HUES64 (cell line): ENCODE results near the gene GALNT9.

ENCODE experiments used
- H3K27ac ChIP-seq: 2 replicates; pipeline ENCODE4 v1.7.0; 2013; ENCODE audit warnings: low read depth, low read length, inconsistent platforms
- H3K27me3 ChIP-seq: 2 replicates; pipeline ENCODE4 v1.6.1; 2013; ENCODE audit warnings: mild to moderate bottlenecking, low read length; ENCODE audit not compliant: insufficient read depth
- H3K36me3 ChIP-seq: 2 replicates; pipeline ENCODE4 v1.6.1; 2013; ENCODE audit warnings: mild to moderate bottlenecking, low read length; ENCODE audit not compliant: insufficient read depth
- H3K4me1 ChIP-seq: 2 replicates; pipeline ENCODE4 v1.6.1; 2013; ENCODE audit warnings: mild to moderate bottlenecking, low read length, moderate library complexity; ENCODE audit not compliant: insufficient read depth
- H3K4me3 ChIP-seq: 2 replicates; pipeline ENCODE4 v1.5.1; 2013; ENCODE audit warnings: mild to moderate bottlenecking, low read length, moderate library complexity
- H3K9ac ChIP-seq: 2 replicates; pipeline ENCODE4 v1.6.1; 2013; ENCODE audit warnings: mild to moderate bottlenecking, low read depth, low read length
- H3K9me3 ChIP-seq: 2 replicates; pipeline ENCODE4 v1.6.1; 2013; ENCODE audit warnings: low read depth, low read length; ENCODE audit not compliant: insufficient read depth
- WGBS: fragments of 150-250, 120-280 bp; methylation state at CpG from one replicate; pipeline ENCODE4 v1.1.7; 2013; ENCODE audit warnings: missing lambda C conversion rate; 5-methylcytosine and 5-hydroxymethylcytosine counted together

Gene GALNT9

DNA sequence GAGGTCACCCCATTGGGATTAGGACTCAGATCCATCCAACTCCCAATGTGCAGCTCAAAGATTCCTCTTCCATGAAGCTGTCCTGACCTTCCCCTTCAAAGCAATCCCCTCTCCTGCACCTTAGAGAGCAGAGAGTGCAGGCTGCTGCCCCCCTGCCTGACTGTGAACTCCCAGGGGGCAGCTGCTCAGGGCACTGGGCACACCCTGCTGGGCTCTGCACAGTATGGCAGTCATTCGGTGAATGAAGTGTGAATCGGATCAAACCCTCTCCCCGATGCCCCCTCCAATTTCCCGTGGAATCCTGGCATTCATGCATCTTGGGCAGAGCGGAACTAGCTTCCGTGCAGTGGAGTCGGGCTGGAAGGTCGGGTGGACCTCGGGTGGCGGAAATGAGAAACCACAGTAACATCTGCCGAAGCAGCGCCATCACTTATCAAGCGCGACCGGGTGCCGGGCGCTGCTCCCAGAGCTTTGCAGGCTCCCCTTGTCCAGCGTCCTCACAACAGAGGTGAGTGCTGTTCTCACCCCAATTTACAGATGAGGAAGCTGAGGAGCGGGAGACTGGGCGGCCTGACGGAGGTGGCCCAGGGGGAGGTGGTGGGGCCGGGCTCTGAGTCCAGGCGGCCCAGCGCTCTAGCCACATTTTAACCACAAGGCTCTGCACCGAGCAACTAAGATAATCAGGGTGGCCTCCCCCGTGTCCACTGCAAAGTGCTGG, 14.7 kb downstream of the GALNT9 start:
- no peaks in the 10 kb centered on the region for H3K36me3 ChIP-seq
- no peaks in the 10 kb centered on the region; the same call in 1 of the 2 replicates for H3K27me3 ChIP-seq
- peaks cover 59% of the 10 kb centered on the region for H3K9me3 ChIP-seq
- H3K4me3 ChIP-seq: no peak overlapping the region
- no peak overlapping the region for H3K9ac ChIP-seq
- no peak overlapping the region for H3K27ac ChIP-seq
- 93% methylated on average over 26 of the region's 26 CpGs for WGBS
- H3K4me1 ChIP-seq: no peaks in the 10 kb centered on the region

DNA sequence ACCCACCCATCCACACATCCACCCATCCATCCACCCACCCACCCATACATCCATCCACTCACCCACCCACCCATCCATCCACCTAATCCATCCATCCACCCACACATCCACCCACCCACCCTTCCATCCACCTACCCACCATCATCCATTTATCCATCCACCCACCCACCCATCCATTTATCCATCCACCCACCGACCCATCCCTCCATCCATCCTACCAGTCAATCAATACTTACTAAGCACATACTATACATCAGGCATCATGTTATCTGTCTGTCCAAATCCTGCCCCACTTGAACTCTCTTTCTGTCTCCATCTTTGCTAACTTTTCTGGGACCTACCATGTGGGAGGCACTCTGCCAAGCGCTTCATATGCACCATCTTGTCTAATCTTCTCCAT, 15.4 kb downstream of the GALNT9 start:
- 89% methylated on average over 2 of the region's 2 CpGs for WGBS
- no peak overlapping the region for H3K27ac ChIP-seq
- no peaks in the 10 kb centered on the region for H3K36me3 ChIP-seq
- no peaks in the 10 kb centered on the region for H3K4me1 ChIP-seq
- H3K27me3 ChIP-seq: no peaks in the 10 kb centered on the region; the same call in 1 of the 2 replicates
- no peak overlapping the region for H3K4me3 ChIP-seq
- H3K9ac ChIP-seq: no peak overlapping the region
- H3K9me3 ChIP-seq: peaks cover 52% of the 10 kb centered on the region

DNA sequence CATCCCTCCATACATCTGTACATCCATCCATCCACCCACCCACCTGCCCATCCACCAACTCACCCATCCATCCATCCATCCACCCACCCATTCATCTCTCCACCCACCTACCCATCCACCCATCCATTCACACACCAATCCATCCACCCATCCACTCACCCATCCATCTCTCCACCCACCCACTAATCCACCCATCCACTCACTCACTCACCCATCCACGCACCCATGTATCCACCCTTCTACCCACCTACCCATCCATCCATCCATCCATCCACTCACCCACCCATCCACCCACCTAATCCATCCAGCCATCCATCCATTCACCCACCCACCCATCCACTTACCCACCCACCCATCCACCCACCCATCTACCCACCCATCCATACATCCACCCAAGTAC, 16.2 kb downstream of the GALNT9 start:
- Histone ChIP-seq H3K4me3 (no peak overlapping the region), H3K36me3 (no peaks in the 10 kb centered on the region), H3K27ac (no peak overlapping the region), H3K9me3 (peaks cover 45% of the 10 kb centered on the region), H3K4me1 (no peaks in the 10 kb centered on the region), H3K27me3 (no peaks in the 10 kb centered on the region; the same call in 1 of the 2 replicates), H3K9ac (no peak overlapping the region)
- WGBS: 83% methylated on average over 1 of the region's 1 CpG

DNA sequence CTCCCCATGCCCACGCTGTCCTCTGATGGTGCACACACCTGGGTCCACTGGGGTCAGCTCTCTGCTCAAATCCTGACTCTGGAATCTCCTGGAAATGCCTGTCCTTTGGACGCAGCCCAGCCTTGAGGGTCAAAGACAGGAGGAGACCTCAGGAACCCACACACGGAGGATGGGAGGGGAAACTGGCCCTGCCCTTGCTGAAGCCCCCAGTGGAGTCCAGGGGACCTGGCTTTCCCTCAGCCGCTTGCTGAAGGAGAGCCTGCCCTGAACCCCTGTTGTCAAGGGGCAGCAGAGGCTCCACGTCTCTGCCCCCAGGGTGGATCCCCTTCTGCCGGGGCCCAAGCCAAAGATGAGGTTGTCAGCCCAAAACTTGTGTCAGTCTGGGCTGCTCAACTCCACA, 16.9 kb downstream of the GALNT9 start:
- H3K4me3 ChIP-seq: no peak overlapping the region

DNA sequence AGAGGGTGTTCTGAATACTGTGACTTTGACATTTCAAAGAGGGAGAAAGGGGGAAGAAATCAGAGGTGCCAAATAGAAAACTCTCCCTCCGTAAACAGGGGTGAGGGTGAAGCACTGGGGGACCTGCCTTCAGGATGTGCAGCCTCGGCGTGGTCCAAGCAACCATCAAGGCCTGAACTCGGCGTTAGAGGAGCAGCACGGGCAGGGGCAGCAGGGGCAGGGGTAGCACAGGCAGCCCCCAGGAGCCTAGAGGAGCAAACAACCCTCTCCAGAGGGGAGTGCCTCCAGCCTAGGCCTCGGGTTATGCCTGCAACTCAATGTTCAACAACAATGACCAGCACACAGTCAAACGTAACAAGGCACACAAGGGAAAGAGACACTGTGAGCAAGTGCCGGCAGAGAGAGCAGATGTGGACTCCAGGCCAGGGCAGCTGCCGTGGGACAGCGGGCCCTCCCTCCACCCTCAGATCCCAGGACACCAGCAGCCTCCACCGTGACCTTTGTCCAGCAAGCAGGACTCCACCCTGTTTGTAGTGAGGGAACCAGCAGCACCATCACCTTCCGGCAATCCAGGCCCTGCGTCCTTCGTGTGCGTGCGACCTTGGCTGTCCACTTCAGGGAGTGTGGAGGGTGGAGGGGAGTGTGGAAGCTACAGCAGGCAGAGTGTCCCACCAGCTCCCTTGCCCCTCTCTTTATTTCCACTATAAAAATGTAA, 18.0 kb downstream of the GALNT9 start:
- H3K4me3 ChIP-seq: no peak overlapping the region
- H3K27ac ChIP-seq: no peak overlapping the region
- no peak overlapping the region for H3K9ac ChIP-seq
- WGBS: 76% methylated on average over 17 of the region's 17 CpGs
- H3K27me3 ChIP-seq: no peaks in the 10 kb centered on the region; the same call in 1 of the 2 replicates
- H3K4me1 ChIP-seq: no peaks in the 10 kb centered on the region
- no peaks in the 10 kb centered on the region for H3K36me3 ChIP-seq
- H3K9me3 ChIP-seq: peaks cover 39% of the 10 kb centered on the region

More for the DNA sequence above, 16.9 kb downstream of the GALNT9 start:
- Histone ChIP-seq H3K9me3 (peaks cover 44% of the 10 kb centered on the region), H3K9ac (no peak overlapping the region), H3K27ac (no peak overlapping the region), H3K4me1 (no peaks in the 10 kb centered on the region), H3K36me3 (no peaks in the 10 kb centered on the region), H3K27me3 (no peaks in the 10 kb centered on the region; the same call in 1 of the 2 replicates)
- WGBS: 63% methylated on average over 6 of the region's 6 CpGs

DNA sequence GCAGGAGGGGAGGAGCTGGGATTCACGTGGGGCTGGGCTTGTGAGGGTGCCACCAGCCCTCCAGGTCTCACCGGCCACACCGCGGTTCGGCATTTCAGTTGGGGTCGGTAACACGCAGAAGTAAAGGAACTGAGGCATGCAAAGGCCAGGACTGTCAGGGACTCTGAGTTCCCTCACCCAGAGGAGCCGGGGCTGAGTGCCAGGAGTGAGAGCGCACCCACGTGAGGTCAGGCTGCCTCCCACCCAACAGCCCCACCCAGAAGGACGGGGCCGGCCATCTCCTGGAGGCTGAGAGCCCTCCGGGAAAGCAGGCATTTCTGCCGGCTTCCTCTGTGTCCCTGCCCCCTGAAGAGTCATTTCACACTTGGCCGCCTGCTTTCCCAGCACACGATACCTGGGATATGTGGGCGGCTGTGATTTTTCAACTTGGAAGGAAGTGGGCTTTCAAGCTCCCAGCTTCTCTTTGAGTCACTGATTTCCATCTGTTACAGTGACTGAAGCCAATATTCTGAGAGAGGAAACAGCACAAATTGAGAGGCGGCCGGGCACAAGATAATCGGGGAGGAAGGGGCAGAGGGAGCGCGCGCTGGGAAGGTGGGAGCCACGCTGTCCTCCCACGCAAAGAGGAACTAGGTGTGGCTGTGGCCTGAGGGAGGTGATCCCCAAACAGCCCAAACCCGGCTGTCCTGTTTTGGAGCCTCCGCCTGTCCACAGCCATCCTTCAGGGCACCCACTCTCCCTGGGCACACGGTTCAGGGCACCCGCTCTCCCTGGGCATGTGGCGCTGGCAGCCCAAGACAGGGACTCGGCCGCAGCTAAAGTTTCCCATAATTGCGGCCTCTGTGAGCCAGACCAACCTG, 19.0 kb downstream of the GALNT9 start:
- Histone ChIP-seq H3K4me3 (no peak overlapping the region), H3K4me1 (no peaks in the 10 kb centered on the region), H3K9me3 (peaks cover 39% of the 10 kb centered on the region), H3K36me3 (no peaks in the 10 kb centered on the region), H3K27ac (no peak overlapping the region), H3K9ac (no peak overlapping the region), H3K27me3 (no peaks in the 10 kb centered on the region; the same call in 1 of the 2 replicates)
- WGBS: 84% methylated on average over 33 of the region's 33 CpGs

DNA sequence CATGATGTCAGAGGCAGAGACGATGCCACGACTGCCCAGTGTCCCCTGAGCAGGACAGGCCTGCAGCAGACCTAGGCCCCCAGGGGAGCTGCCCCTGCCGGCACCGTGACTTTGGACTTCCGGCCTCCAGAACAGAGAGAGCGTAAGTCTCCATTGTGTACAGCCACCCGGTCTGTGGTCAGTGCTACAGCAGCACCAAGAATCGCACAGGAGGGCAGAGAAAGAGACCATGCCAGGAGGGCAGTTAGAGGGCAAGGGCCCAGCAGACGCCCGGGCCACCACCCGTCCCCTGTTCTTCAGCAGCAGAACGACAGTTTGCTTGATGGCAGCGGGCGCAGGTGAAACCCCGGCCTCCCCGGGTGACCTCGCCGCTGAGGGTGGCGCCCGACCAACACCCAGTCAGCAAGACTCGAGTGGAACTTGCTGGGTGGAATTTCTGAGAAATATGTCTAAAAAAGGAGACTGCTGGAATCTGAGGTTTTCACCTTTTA, 19.7 kb downstream of the GALNT9 start:
- Histone ChIP-seq H3K27ac (no peak overlapping the region), H3K9me3 (peaks cover 36% of the 10 kb centered on the region), H3K27me3 (no peaks in the 10 kb centered on the region; the same call in 1 of the 2 replicates), H3K9ac (no peak overlapping the region), H3K36me3 (no peaks in the 10 kb centered on the region), H3K4me3 (no peak overlapping the region), H3K4me1 (no peaks in the 10 kb centered on the region)
- 92% methylated on average over 21 of the region's 21 CpGs for WGBS

DNA sequence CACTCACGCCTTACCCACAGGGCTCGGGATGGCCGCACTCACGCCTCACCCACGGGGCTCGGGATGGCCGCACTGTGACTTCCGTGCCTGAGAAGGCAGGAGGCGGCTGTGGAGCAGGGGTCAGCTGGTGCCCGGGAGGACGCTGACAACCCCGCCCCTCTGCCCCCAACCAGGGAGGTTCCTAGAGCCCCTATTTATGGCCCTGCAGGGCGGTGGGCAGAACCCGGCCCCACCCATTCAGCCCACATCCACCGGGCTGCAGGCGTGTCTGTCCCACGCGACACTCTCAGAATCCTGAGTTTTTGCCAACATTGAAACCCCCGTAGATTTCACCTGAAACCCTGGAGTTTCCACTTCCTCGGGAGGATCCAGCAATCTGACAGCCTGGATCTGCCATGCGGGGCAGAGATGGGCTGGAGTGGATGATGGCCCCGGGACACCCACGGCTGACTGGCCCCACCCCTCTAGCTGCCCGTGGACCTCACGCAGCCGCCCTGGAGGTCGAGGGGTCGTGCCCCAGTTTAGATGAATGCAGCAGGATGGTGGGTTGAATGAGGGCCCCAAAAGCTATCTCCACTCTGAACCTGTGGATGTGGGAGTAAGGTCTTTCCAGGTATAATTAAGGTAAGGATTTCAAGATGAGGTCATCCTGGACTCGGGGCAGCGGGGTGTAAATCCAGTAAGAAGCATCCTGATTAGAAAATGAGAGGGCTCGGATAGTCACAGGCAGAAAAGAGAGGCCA, 20.4 kb downstream of the GALNT9 start:
- Histone ChIP-seq H3K9ac (no peak overlapping the region), H3K27ac (no peak overlapping the region), H3K27me3 (no peaks in the 10 kb centered on the region; the same call in 1 of the 2 replicates), H3K4me1 (no peaks in the 10 kb centered on the region), H3K9me3 (peaks cover 34% of the 10 kb centered on the region), H3K4me3 (no peak overlapping the region), H3K36me3 (no peaks in the 10 kb centered on the region)
- WGBS: 90% methylated on average over 31 of the region's 31 CpGs

DNA sequence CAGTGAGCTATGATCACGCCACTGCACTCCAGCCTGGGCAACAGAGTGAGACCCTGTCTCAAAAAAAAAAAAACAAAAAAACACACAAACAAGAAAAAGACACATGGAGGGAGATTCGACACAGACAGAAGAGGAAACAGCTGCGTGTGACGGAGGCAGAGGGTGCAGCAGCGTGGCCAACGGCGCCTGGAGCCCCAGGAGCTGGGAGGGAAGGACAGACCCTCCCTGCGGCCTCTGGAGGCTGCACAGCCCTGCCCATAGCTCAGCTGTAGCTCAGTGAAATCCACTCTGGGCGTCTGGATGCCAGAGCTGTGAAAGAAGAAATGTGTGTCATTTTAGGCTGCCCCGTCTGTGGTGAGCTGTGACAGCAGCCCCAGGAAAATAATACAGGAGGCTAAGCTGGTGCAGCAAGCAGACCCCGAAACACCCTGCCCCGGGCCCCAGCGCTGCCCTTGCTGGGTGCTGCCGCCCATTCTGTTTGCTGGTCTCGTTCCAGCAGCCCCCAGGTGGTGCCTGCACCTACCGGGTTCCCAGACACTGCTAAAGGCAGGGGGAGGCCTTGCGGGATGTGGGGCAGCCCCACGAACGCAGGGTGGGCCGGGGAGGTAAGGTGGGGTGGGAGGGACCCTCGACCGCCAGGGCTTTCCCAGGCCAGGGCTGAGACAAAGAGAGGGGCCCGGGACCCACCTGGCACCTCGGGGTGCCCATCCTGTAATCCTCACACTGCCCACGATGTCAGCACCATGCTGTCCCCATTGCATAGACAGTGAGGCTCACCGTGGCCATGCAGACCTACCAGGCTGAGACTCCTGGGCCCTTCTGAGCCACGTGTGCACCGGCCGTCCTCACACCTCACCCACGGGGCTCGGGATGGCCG, 21.2 kb downstream of the GALNT9 start:
- no peak overlapping the region for H3K9ac ChIP-seq

DNA sequence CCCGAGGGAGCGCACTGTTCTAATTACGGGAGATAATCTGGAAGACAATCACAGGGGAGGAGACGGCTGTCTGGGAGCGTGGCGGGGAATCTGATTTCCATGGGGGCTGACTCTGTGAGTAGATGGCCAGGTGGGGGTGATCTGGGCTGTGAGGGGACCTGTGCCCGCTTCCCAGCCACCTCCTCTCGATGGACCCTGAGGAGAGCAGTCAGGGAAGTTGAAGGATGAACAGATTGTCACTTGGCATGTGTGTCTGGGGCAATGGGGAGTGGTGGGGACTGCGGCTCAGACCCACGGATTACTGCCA, 22.6 kb downstream of the GALNT9 start:
- Histone ChIP-seq H3K4me3 (no peak overlapping the region), H3K27ac (no peak overlapping the region), H3K27me3 (peaks cover 2% of the 10 kb centered on the region; the same call in 1 of the 2 replicates), H3K36me3 (no peaks in the 10 kb centered on the region), H3K9ac (no peak overlapping the region), H3K9me3 (peaks cover 37% of the 10 kb centered on the region), H3K4me1 (no peaks in the 10 kb centered on the region)
- WGBS: 73% methylated on average over 10 of the region's 10 CpGs

More for the DNA sequence above, 21.2 kb downstream of the GALNT9 start:
- WGBS: 82% methylated on average over 32 of the region's 32 CpGs
- no peak overlapping the region for H3K27ac ChIP-seq
- peaks cover 34% of the 10 kb centered on the region for H3K9me3 ChIP-seq
- no peak overlapping the region for H3K4me3 ChIP-seq
- no peaks in the 10 kb centered on the region for H3K36me3 ChIP-seq
- H3K27me3 ChIP-seq: no peaks in the 10 kb centered on the region; the same call in 1 of the 2 replicates
- no peaks in the 10 kb centered on the region for H3K4me1 ChIP-seq
